Epithelial cell of esophagus (primary cell): Measurements from ENCODE around the gene ITGA4.

ENCODE experiments used
- DNase-seq: peaks from one replicate; pipeline ENCODE4 v3.0.0; 2010; ENCODE audit warnings: low read depth
- H3K4me3 ChIP-seq: 2 replicates; pipeline ENCODE4 v1.5.1; 2011; ENCODE audit warnings: mild to moderate bottlenecking, low read length, control low read depth
- TF ChIP-seq, protein P1 (sequence below): IDR thresholded peaks from 2 replicates; pipeline ENCODE4 v1.5.1; 2011; ENCODE audit warnings: low read depth, mild to moderate bottlenecking, low read length, control low read depth, inconsistent platforms; ENCODE audit not compliant: insufficient read depth; ENCODE audit errors: missing control alignments

The ITGA4 gene

DNA sequence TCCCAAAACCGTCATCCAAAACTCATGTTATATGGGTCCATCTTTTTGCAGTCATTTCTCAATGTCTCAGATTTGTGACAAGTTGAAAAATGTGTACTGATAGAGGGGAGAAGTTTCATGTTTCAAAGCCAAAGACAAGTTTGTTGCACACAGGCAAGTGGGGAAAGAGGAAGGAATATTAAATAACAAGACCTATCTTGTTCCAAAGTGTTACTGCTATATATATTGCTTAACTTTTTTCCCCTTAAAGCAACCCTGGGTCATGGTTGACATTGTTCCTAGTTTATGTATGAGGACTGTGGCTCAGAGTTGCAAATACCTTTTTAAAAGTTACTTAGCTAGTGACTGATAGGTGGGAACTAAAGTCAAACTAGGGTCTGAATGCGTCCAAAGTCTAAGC lies 1.7 kb downstream of the ITGA4 start:
- TF ChIP-seq, protein P1, sequence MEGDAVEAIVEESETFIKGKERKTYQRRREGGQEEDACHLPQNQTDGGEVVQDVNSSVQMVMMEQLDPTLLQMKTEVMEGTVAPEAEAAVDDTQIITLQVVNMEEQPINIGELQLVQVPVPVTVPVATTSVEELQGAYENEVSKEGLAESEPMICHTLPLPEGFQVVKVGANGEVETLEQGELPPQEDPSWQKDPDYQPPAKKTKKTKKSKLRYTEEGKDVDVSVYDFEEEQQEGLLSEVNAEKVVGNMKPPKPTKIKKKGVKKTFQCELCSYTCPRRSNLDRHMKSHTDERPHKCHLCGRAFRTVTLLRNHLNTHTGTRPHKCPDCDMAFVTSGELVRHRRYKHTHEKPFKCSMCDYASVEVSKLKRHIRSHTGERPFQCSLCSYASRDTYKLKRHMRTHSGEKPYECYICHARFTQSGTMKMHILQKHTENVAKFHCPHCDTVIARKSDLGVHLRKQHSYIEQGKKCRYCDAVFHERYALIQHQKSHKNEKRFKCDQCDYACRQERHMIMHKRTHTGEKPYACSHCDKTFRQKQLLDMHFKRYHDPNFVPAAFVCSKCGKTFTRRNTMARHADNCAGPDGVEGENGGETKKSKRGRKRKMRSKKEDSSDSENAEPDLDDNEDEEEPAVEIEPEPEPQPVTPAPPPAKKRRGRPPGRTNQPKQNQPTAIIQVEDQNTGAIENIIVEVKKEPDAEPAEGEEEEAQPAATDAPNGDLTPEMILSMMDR = no peak

DNA sequence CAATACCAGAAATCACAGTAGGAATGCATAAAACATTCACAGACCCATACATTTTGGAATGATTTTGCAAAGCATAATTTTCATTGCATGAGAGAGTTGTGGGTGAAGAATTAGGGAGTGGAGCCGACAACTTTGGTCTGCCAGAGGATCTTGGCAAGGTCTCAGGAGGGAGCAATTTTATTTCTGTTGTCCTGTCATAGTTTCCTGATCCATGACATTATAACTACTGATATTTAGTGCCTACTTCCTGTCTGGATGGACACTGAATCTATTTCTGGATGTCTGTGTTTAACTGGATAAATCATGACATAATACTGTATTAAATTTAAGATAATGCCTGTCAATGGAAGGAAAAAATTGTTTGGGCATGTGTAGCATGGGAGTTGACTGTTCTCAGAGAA lies 2.4 kb downstream of the ITGA4 start:
- DNase-seq = peak; percentile 9
- no peak overlapping the region for H3K4me3 ChIP-seq
- TF ChIP-seq, protein P1 = no peak

More for the DNA sequence above, 1.7 kb downstream of the ITGA4 start:
- no peak overlapping the region for H3K4me3 ChIP-seq
- DNase-seq = peak; percentile 31

DNA sequence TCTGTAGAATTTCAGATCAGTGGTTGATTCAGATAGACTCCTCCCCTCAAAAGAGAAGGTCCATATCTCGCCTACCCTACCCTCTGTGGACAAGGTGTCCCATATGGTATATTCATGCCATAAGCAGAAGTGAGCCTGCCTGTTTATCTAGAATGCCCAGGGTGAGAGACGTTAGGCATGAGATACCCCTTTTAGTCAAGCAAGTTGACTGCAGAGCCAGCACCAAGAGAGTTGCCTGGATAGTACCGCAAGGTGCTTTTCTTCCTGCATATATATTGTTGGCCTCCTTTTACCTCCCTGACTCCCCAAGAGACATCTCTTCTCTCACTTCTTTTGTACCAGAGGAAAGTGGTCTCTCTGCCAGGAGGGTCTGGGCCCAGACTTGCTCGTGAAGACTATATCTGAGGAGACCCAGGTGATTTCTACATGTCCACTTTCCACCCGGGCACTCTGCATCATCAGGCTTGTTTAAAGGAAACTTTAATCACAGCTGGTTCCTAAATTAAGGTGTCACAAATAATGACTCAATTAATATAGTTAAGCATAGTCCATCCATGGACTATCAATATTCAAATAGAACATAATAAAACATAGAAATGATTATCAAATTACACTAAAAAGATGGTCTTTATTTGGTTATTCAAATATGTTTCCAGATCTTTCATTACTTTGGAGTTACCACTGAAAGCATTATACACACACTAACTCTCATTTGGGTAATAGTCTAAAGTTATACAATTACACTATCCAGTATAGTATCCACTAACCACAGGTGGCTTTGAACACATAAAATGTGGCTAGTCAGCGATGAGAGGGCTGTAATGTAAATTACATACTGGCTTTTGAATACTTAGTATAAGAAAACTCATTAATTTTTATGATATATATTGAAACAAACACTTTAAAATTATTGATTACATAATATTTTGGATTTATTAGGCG lies 4.1 kb downstream of the ITGA4 start:
- H3K4me3 ChIP-seq = no peak overlapping the region
- no peak for DNase-seq
- TF ChIP-seq, protein P1 = no peak

DNA sequence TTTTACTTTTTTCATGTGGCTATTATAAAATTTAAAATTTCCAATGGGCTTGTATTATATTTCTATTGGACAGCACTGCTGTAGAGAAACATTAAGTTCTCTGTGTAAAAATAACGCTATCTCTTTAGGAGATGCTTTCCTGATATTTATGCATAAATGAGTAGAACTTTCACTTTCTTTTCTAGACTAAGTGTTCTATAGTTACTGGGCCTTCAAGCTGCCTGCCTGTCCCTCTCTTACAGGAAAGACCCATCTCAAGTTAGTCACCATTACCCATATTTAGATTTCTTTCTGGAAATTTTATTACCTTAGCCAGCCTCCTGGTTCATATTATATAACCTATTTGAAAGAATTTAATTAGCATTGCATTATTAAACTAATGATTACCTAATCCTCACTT lies 4.8 kb downstream of the ITGA4 start:
- TF ChIP-seq, protein P1 = no peak
- no peak overlapping the region for H3K4me3 ChIP-seq
- DNase-seq = no peak

DNA sequence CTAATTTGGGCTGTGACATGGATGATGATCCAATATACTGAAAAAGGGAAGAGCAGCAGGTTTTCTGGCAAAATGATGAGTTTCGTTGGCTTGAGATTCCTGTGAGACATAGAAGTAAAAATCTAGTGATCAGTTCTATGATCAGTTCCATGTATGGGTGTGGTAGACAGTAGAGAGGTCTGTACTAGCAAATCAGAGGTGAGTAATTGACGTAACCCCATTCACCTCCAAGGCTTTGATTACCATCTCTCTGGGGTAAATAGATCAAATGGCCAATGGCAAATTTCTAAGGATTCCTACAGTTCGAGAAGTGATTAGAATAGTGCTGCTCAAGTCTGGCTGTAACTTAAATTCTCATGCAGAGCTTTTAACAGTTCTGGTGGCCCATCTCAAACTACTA lies 6.4 kb downstream of the ITGA4 start:
- H3K4me3 ChIP-seq = no peak overlapping the region
- DNase-seq = no peak
- TF ChIP-seq, protein P1 = no peak

DNA sequence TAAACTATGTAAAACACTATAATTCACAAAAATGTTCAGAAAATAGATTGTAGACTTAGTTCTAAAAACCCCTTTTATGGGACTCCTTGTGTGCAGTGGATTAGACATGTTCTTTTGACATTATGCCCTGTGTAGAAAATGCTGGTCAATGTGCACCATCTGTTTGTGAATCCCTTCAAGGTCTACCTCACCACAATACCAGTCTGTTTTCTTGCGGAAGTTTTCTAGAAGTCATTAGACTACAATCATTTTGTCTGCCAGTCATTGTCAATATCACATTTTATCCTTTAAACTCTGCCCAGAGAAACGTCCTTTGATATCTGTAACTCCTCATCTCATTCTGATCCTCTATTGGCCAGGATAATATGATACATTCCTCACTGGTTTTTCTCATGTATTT lies 7.8 kb downstream of the ITGA4 start:
- TF ChIP-seq, protein P1 = no peak
- no peak overlapping the region for H3K4me3 ChIP-seq
- DNase-seq = no peak
